Measurements from ENCODE around the gene ACBD6.
A peak's percentile ranks its signal among the peaks of the same experiment; 100 is the strongest.

ACBD6 gene

DNA sequence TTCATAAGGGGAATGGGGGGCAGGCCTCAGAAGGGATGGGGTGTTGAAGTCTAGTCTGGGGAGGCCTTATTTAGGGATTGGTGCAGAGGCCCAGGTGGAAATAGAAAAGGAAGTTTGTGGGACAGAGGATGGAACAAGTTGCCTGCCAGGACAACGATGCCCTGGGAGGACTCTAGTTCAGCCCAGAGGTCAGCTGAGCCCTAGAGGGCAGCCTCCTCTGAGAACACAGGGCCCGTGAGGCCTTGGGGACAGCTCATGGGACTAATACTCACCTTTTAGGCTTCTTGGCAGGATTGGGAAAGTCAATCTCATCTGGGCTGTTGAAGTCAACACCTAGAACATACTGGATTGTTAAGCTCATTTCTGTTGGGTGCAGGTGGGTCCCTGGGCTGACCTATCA lies 229.3 kb downstream of the ACBD6 start:
- Histone ChIP-seq H3K36me3 (replicated peaks) (peaks cover 2% of the 10 kb centered on the region), H3K4me3 (ENCODE audit: low read depth, low read length) (no peak overlapping the region), H3K27ac (no peak overlapping the region), H3K27me3 (replicated peaks) (no peaks in the 10 kb centered on the region)
- TF ChIP-seq, protein P1, sequence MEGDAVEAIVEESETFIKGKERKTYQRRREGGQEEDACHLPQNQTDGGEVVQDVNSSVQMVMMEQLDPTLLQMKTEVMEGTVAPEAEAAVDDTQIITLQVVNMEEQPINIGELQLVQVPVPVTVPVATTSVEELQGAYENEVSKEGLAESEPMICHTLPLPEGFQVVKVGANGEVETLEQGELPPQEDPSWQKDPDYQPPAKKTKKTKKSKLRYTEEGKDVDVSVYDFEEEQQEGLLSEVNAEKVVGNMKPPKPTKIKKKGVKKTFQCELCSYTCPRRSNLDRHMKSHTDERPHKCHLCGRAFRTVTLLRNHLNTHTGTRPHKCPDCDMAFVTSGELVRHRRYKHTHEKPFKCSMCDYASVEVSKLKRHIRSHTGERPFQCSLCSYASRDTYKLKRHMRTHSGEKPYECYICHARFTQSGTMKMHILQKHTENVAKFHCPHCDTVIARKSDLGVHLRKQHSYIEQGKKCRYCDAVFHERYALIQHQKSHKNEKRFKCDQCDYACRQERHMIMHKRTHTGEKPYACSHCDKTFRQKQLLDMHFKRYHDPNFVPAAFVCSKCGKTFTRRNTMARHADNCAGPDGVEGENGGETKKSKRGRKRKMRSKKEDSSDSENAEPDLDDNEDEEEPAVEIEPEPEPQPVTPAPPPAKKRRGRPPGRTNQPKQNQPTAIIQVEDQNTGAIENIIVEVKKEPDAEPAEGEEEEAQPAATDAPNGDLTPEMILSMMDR (IDR thresholded peaks at IDR 0.05; ENCODE audit: low read depth, low read length, missing control alignments): no peak
- in situ Hi-C loops (cut with HindIII; ENCODE audit: low pct_ligation_motif_present, low sequenced_read_pairs): no loop called here
- no peak for DNase-seq

DNA sequence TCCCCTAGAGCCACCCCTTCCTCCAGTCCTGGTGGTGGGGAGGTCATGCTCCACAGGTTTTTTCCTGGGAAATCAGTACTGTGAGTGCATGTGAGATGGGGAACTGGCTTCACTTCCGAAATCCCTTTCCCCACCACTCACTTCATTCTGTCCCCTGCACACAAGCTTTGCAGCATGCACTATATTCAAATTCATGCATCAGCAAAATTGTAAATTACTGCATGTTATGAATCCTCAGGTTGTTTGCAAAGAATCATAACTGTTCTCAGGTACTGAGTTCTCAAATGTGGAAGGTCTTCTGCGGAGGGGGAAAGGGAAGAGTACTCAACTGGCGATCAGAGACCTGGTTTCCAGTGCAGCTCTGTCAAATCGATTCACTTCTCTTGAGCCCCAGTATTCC lies 230.0 kb downstream of the ACBD6 start:
- peaks cover 2% of the 10 kb centered on the region for H3K36me3 ChIP-seq (replicated peaks)
- no peak overlapping the region for H3K4me3 ChIP-seq (ENCODE audit: low read depth, low read length)
- H3K27me3 ChIP-seq (replicated peaks): no peaks in the 10 kb centered on the region
- DNase-seq: no peak
- TF ChIP-seq, protein P1 (IDR thresholded peaks at IDR 0.05; ENCODE audit: low read depth, low read length, missing control alignments): no peak
- no peak overlapping the region for H3K27ac ChIP-seq
- in situ Hi-C loops (cut with HindIII; ENCODE audit: low pct_ligation_motif_present, low sequenced_read_pairs): no loop called here

DNA sequence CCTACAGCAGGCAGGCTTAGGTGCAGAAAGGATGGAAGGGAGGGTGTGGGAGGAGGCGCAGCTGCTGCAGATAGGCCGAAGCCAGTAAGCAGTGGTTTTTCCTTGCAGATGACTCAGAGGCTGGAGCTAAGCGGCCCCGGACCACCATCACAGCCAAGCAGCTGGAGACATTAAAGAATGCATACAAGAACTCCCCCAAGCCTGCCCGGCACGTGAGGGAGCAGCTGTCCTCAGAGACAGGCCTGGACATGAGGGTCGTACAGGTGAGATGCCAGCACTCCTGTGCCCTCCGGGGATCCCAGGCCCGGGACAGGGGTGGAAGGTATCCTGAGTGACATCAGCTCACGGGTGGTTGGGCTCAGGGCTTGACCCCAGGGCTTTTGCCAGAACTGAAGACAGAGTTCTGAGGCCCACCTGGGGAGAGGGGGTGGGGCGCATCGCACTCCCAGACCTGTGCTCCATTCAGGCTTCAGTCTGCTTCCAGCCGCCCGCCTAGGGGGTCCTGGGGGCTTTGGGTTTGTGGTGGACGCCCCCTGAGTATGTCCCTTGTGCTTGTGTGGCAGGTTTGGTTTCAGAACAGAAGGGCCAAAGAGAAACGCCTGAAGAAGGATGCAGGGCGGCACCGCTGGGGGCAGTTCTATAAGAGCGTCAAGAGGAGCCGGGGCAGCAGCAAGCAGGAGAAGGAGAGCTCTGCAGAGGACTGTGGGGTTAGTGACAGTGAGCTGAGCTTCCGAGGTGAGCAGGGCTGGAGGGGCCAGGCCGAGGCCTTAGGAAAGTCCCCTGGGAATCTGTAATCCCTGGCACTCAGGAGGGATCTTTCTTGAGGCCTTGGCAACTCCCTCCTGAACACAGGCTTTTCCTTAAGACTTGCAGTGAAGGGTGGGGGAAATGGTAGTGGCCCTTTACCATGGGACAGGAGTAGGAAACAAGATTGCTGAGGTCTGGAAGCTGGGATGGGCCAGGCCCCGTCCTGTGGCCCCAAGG lies 230.8 kb downstream of the ACBD6 start:
- Histone ChIP-seq H3K27ac (no peak overlapping the region), H3K4me3 (ENCODE audit: low read depth, low read length) (no peak overlapping the region), H3K27me3 (replicated peaks) (no peaks in the 10 kb centered on the region), H3K36me3 (replicated peaks) (peaks cover 2% of the 10 kb centered on the region)
- DNase-seq: peak; percentile 69
- TF ChIP-seq, protein P1 (IDR thresholded peaks at IDR 0.05; ENCODE audit: low read depth, low read length, missing control alignments): no peak
- in situ Hi-C loops (cut with HindIII; ENCODE audit: low pct_ligation_motif_present, low sequenced_read_pairs): no loop called here

DNA sequence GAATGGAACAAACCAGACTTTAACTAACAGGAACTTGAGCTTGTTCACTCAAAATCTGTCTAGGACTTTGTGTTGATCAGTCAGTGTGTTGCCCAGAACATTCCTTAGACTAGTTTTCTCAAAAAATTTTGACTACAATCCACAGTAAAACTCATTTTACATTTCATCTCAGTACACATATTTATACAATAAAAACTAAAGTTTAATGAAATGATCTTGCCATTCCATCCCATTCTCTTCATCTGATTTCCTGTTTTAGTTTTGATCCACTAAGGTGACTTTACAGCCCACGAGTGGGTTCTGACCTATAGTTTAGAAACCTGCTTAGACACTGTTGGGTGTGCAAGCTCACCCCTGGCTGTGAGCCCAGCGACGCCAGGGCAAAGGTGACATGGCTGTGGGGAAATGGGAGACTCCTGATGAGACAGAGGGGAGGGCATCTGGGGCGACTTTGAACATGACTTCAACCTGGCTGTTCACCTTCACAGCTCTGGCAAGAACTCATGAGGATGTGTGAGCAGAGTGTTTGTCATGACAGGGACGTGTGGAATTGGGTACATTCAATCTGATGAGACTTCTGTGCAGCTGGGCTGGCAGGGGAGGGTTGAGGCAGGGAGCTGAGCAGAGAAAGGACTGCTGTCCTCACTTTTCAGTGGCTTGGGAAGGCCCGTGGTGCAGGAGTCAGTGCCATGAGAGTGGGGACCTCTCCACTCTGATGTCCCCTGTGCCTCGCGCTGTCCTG lies 231.7 kb downstream of the ACBD6 start:
- Histone ChIP-seq H3K27ac (no peak overlapping the region), H3K4me3 (ENCODE audit: low read depth, low read length) (no peak overlapping the region), H3K36me3 (replicated peaks) (peaks cover 2% of the 10 kb centered on the region), H3K27me3 (replicated peaks) (no peaks in the 10 kb centered on the region)
- in situ Hi-C loops (cut with HindIII; ENCODE audit: low pct_ligation_motif_present, low sequenced_read_pairs): no loop called here
- no peak for DNase-seq
- TF ChIP-seq, protein P1 (IDR thresholded peaks at IDR 0.05; ENCODE audit: low read depth, low read length, missing control alignments): no peak

DNA sequence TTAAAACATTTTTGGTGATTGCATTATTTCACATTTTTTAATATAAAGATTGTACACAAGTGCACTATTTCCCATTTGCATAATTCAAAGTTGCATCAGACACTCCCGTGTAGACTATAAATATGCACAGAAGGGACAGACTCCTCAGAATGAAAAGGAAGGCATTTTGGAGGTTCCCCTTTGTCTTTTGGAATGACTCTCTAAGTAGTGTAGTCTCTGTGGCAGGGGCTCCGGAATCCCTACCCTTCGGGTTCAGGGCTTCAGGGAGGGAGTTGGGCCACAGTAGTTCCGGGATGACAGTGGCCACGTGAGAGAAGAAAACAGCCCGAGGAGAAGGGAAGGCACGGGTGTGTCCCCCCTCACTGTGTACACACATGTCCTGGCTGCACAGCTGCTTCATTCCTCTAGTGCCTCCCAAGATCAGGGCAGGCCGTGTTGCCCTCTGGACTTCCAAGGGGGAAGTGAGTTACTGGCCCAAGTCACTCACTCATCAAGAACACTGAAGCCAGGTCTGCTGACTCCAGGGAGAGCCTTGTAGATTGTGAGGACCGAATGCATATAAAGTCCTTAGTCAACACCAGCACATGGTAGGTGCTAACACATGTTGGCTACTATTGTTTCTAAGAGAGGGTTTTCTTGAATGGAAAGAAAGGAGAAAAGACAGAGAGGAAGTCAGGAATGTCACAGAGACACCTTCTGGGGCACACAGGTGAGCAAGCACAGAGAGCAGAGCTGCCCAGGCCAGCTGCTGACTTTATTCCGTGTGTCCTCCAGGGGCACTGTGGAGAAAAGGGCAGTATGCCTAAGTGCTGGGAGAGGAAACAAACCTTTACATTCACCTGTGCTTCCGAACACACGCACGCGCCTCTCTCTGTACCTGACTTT lies 232.5 kb downstream of the ACBD6 start:
- no peaks in the 10 kb centered on the region for H3K27me3 ChIP-seq (replicated peaks)
- no peak overlapping the region for H3K4me3 ChIP-seq (ENCODE audit: low read depth, low read length)
- DNase-seq: no peak
- in situ Hi-C loops (cut with HindIII; ENCODE audit: low pct_ligation_motif_present, low sequenced_read_pairs): no loop called here
- peaks cover 2% of the 10 kb centered on the region for H3K36me3 ChIP-seq (replicated peaks)
- H3K27ac ChIP-seq: no peak overlapping the region
- TF ChIP-seq, protein P1 (IDR thresholded peaks at IDR 0.05; ENCODE audit: low read depth, low read length, missing control alignments): peak; percentile 52

Measured in brain microvascular endothelial cell (primary cell).